Calu3 (cell line): ENCODE data around the gene DPP6. TPM values are rescaled to one million over a fixed set of nuclear protein-coding genes. Genes with fewer than 3 reads are reported as not detected.

Experiments used
- BruUV-seq: library from RNA; stranded (reverse); fragments of 400-500 nt; replicated peaks from 2 replicates; lab custom pipeline; 2021; lab: Mats Ljungman, UMichigan
- CTCF ChIA-PET: fragments of 300-600 bp; sonication (Branson Sonifier 250); formaldehyde crosslinking; loops from one replicate; lab custom pipeline; 2022; ENCODE audit warnings: antibody characterized with exemption; lab: Charles Lee
- DNase-seq: peaks from one replicate; pipeline ENCODE4 v3.0.0; 2022
- H3K27ac Mint-ChIP-seq: one replicate; pipeline ENCODE4 v1.8.0; 2022; ENCODE audit warnings: mixed read lengths; ENCODE audit not compliant: unreplicated experiment
- H3K27me3 Mint-ChIP-seq: one replicate; pipeline ENCODE4 v1.8.0; 2022; ENCODE audit warnings: mixed read lengths; ENCODE audit not compliant: unreplicated experiment
- H3K36me3 Mint-ChIP-seq: one replicate; pipeline ENCODE4 v1.8.0; 2022; ENCODE audit warnings: mild to moderate bottlenecking, moderate library complexity, mixed read lengths; ENCODE audit not compliant: insufficient read depth, unreplicated experiment
- H3K4me1 Mint-ChIP-seq: one replicate; pipeline ENCODE4 v1.8.0; 2022; ENCODE audit warnings: mild to moderate bottlenecking, low read depth, mixed read lengths; ENCODE audit not compliant: unreplicated experiment
- H3K4me3 Mint-ChIP-seq: one replicate; pipeline ENCODE4 v1.8.0; 2022; ENCODE audit warnings: mild to moderate bottlenecking, low read depth, moderate library complexity, mixed read lengths; ENCODE audit not compliant: unreplicated experiment
- H3K9me3 Mint-ChIP-seq: one replicate; pipeline ENCODE4 v1.8.0; 2022; ENCODE audit warnings: low read depth, mixed read lengths; ENCODE audit not compliant: unreplicated experiment
- CTCF ChIP-seq: fragments of 200-600 bp; IDR thresholded peaks from one replicate; pipeline ENCODE4 v1.8.0; 2022; ENCODE audit warnings: antibody characterized with exemption; ENCODE audit not compliant: unreplicated experiment
- intact Hi-C: fragments of 100-400 bp; cut with micrococcal nuclease; formaldehyde crosslinking; loops from one replicate; pipeline ENCODE4 v1.10.0; 2022; ENCODE audit not compliant: unreplicated experiment
- total RNA-seq: library from RNA; stranded (reverse); gene quantifications from 2 replicates; pipeline ENCODE4 v1.2.3, GENCODE V29; 2022

Gene DPP6
- total RNA-seq, 1 experiment from 2014 or later, result not detected

GRCh38 chr7:154598864-154599263 is 546.7 kb downstream of the DPP6 start:
- no peak for TF ChIP-seq CTCF
- intact Hi-C loops, result no loop called here
- DNase-seq, result no peak
- peaks cover 14% of the 10 kb centered on the region for H3K9me3 Mint-ChIP-seq
- H3K4me1 Mint-ChIP-seq, result no peaks in the 10 kb centered on the region
- no TSS peak for BruUV-seq
- H3K27ac Mint-ChIP-seq, result no peak overlapping the region
- no peaks in the 10 kb centered on the region for H3K36me3 Mint-ChIP-seq
- CTCF ChIA-PET, result no interaction called here
- no peak overlapping the region for H3K4me3 Mint-ChIP-seq
- no peaks in the 10 kb centered on the region for H3K27me3 Mint-ChIP-seq

- Mint-ChIP-seq H3K36me3 (no peaks in the 10 kb centered on the region), H3K27me3 (no peaks in the 10 kb centered on the region), H3K4me3 (no peak overlapping the region), H3K27ac (no peak overlapping the region), H3K9me3 (peaks cover 14% of the 10 kb centered on the region), H3K4me1 (no peaks in the 10 kb centered on the region)
- no peak for DNase-seq
- TF ChIP-seq CTCF, result no peak
- CTCF ChIA-PET, result no interaction called here
- no TSS peak for BruUV-seq
- intact Hi-C loops, result no loop called here
Measured at GRCh38 chr7:154610903-154611302, 558.7 kb downstream of the DPP6 start.

GRCh38 chr7:154613811-154614210 is 561.6 kb downstream of the DPP6 start:
- no TSS peak for BruUV-seq
- H3K27ac Mint-ChIP-seq, result no peak overlapping the region
- CTCF ChIA-PET, result no interaction called here
- no peak for TF ChIP-seq CTCF
- H3K4me1 Mint-ChIP-seq, result no peaks in the 10 kb centered on the region
- H3K4me3 Mint-ChIP-seq, result no peak overlapping the region
- no peak for DNase-seq
- intact Hi-C loops, result loop anchor here (2.0 kb wide), 1 partner anchor 71 kb away; no protein-coding TSS in a partner anchor
- no peaks in the 10 kb centered on the region for H3K27me3 Mint-ChIP-seq
- no peaks in the 10 kb centered on the region for H3K36me3 Mint-ChIP-seq
- peaks cover 17% of the 10 kb centered on the region for H3K9me3 Mint-ChIP-seq

- Mint-ChIP-seq H3K9me3 (peaks cover 19% of the 10 kb centered on the region), H3K27me3 (no peaks in the 10 kb centered on the region), H3K27ac (no peak overlapping the region), H3K4me1 (no peaks in the 10 kb centered on the region), H3K4me3 (no peak overlapping the region), H3K36me3 (no peaks in the 10 kb centered on the region)
- TF ChIP-seq CTCF, result no peak
- no peak for DNase-seq
- no TSS peak for BruUV-seq
- CTCF ChIA-PET, result no interaction called here
- intact Hi-C loops, result no loop called here
Measured at GRCh38 chr7:154620141-154620755, 568.0 kb downstream of the DPP6 start.
